ENCODE results near the gene RGS3. TPM values are rescaled to one million over a fixed set of nuclear protein-coding genes. Genes with fewer than 3 reads are reported as not detected.
A peak's percentile ranks its signal among the peaks of the same experiment; 100 is the strongest.

The RGS3 gene
- total and polyA plus RNA-seq, 2 of the 13 experiments (the other 11 are each of a cell fraction or from before 2014, with no cell fraction given) = 17.1 to 28.8 TPM

GRCh38 chr9:113563826-113564497 lies 100.4 kb downstream of the RGS3 start:
- intact Hi-C loops (cut with micrococcal nuclease; ENCODE audit: unreplicated experiment) = loop anchor here (2.0 kb wide), 1 partner anchor 15 kb away; no protein-coding TSS in a partner anchor

More at GRCh38 chr9:113563826-113564497, 100.4 kb downstream of the RGS3 start:
- in situ Hi-C loops (cut with HindIII; ENCODE audit: extremely low pct_ligation_motif_present, low pct_unique_long_range_greater_than_20kb) = no loop called here
- ChIA-PET CTCF (ENCODE audit: low intra/inter-chr PET ratio, low total read pairs) (no interaction called here), POLR2A (interaction anchor here (0.9 to 1.2 kb wide), 4 partner anchors 15 to 187 kb away, joined by 3 to 4 read pairs (median 3); partner anchors contain the start of gene HDHD3)
- no peak for DNase-seq (ENCODE audit: low spot score)
- no TSS peak for BruUV-seq (replicated peaks)
- Histone ChIP-seq H3K4me1 (ENCODE audit: insufficient read depth, low read length) (peaks cover 55% of the 10 kb centered on the region), H3K36me3 (replicated peaks in 1 of 2; ENCODE audit: control insufficient read depth in 1 of 2, insufficient read depth in 2 of 2, low read length in 2 of 2) (peaks cover 0 to 1% of the 10 kb centered on the region in 2 experiments; a peak in 3 of 5 replicates), H3K27me3 (ENCODE audit: control insufficient read depth in 1 of 2, insufficient read depth in 2 of 2, low read length in 2 of 2) (no peaks in the 10 kb centered on the region), H4K20me1 (ENCODE audit: insufficient read depth, low read length) (no peaks in the 10 kb centered on the region), H3K4me3 (replicated peaks in 1 of 3; ENCODE audit: insufficient read depth in 1 of 3, low read depth in 2 of 3, low read length in 3 of 3) (no peak overlapping the region), H3K79me2 (ENCODE audit: insufficient read depth, low read length) (no peaks in the 10 kb centered on the region), H3K27ac (ENCODE audit: extremely low read length, insufficient read depth, low read length) (no peak overlapping the region), H3K9me3 (ENCODE audit: low read length) (no peaks in the 10 kb centered on the region), H3K9ac (ENCODE audit: insufficient read depth, low read depth, low read length) (no peak overlapping the region), H3K4me2 (ENCODE audit: low read depth, low read length) (peak overlapping the region; percentile 70; the same call in 1 of the 2 replicates), H2AFZ (ENCODE audit: low read length) (no peak overlapping the region)
- FAIRE-seq = no peak
- 92% methylated on average over 4 of the region's 5 CpGs for WGBS (ENCODE audit: low lambda C conversion rate)
- ATAC-seq = no peak
- TF ChIP-seq ZNF263 (CRISPR knock-in tag; IDR thresholded peaks at IDR 0.05) = peak; percentile 42; the same call in 1 of the 2 replicates
- TF ChIP-seq TMF1 (CRISPR knock-in tag; IDR thresholded peaks at IDR 0.05; ENCODE audit: low read depth) = no peak
- TF ChIP-seq SALL2 (CRISPR knock-in tag; IDR thresholded peaks at IDR 0.05) = no peak
- TF ChIP-seq HNRNPL (IDR thresholded peaks at IDR 0.05; ENCODE audit: low read depth, low read length) = 0 out of 2 replicates have a peak, but pooled peaks have one; percentile 15
- TF ChIP-seq, protein P1, sequence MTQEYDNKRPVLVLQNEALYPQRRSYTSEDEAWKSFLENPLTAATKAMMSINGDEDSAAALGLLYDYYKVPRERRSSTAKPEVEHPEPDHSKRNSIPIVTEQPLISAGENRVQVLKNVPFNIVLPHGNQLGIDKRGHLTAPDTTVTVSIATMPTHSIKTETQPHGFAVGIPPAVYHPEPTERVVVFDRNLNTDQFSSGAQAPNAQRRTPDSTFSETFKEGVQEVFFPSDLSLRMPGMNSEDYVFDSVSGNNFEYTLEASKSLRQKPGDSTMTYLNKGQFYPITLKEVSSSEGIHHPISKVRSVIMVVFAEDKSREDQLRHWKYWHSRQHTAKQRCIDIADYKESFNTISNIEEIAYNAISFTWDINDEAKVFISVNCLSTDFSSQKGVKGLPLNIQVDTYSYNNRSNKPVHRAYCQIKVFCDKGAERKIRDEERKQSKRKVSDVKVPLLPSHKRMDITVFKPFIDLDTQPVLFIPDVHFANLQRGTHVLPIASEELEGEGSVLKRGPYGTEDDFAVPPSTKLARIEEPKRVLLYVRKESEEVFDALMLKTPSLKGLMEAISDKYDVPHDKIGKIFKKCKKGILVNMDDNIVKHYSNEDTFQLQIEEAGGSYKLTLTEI (CRISPR knock-in tag; conservative IDR thresholded peaks at IDR 0.05) = no peak
- TF ChIP-seq HNF4A (CRISPR knock-in tag; IDR thresholded peaks at IDR 0.05) = peak; percentile 56; the same call in 1 of the 2 replicates
